Neural progenitor cell (in vitro differentiated cells): ENCODE measurements around the gene SCLY.

Experiments used
- CTCF ChIP-seq: fragments of 200-600 bp; sonication (generic); IDR thresholded peaks from 2 replicates; pipeline ENCODE4 v1.5.1; 2017; ENCODE audit warnings: antibody characterized with exemption, mild to moderate bottlenecking
- EZH2 ChIP-seq: fragments of 200-600 bp; sonication (generic); IDR thresholded peaks from 2 replicates; pipeline ENCODE4 v1.6.1; 2017; ENCODE audit warnings: antibody characterized with exemption, mild to moderate bottlenecking, moderate library complexity

GRCh38 chr2:238126338-238126737 is 65.5 kb downstream of the SCLY start:
- no peak for TF ChIP-seq CTCF
- TF ChIP-seq EZH2: no peak
